Neural cell (in vitro differentiated cells): ENCODE measurements around the gene EFCAB11. TPM values are rescaled to one million over a fixed set of nuclear protein-coding genes. Genes with fewer than 3 reads are reported as not detected.

Source experiments
- H2AFZ ChIP-seq: fragments of 200-600, 300-800 bp; sonication (generic), shearing (Covaris generic); 2 replicates; pipeline ENCODE4 v1.6.0; 2014; ENCODE audit warnings: low read depth, mild to moderate bottlenecking, antibody characterized with exemption, low read length, moderate library complexity
- H3F3A ChIP-seq: fragments of 200-600 bp; shearing (Covaris generic); 2 replicates; pipeline ENCODE4 v1.6.1; 2016; ENCODE audit warnings: mild to moderate bottlenecking, moderate library complexity, mixed read lengths, antibody characterized with exemption, low read length; ENCODE audit not compliant: insufficient read depth, poor library complexity, severe bottlenecking
- H3K27ac ChIP-seq: fragments of 200-600, 300-800 bp; sonication (generic), shearing (Covaris generic); 2 replicates; pipeline ENCODE4 v1.5.1; 2014; ENCODE audit warnings: mild to moderate bottlenecking, low read length, moderate library complexity
- H3K27me3 ChIP-seq: fragments of 300-800, 200-600 bp; sonication (generic), shearing (Covaris generic); 2 replicates; pipeline ENCODE4 v1.6.0; 2014; ENCODE audit warnings: mild to moderate bottlenecking, low read depth, low read length, moderate library complexity; ENCODE audit not compliant: insufficient read depth
- H3K36me3 ChIP-seq: fragments of 300-800, 200-600 bp; sonication (generic), shearing (Covaris generic); 2 replicates; pipeline ENCODE4 v1.5.1; 2014; ENCODE audit warnings: mild to moderate bottlenecking, antibody characterized with exemption, low read length, moderate library complexity; ENCODE audit not compliant: insufficient read depth
- H3K4me2 ChIP-seq: fragments of 300-800, 200-600 bp; sonication (generic), shearing (Covaris generic); 2 replicates; pipeline ENCODE4 v1.6.0; 2014; ENCODE audit warnings: mild to moderate bottlenecking, low read length
- H3K4me3 ChIP-seq: fragments of 300-800, 200-600 bp; sonication (generic), shearing (Covaris generic); 2 replicates; pipeline ENCODE4 v1.5.1; 2014; ENCODE audit warnings: mild to moderate bottlenecking, low read length, moderate library complexity
- H3K79me2 ChIP-seq: fragments of 200-600 bp; shearing (Covaris generic); replicated peaks from 2 replicates; pipeline ENCODE4 v1.6.0; 2014; ENCODE audit warnings: mild to moderate bottlenecking, low read length, moderate library complexity; ENCODE audit not compliant: insufficient read depth
- H3K9ac ChIP-seq: fragments of 300-800, 200-600 bp; sonication (generic), shearing (Covaris generic); 2 replicates; pipeline ENCODE4 v1.6.1; 2016; ENCODE audit warnings: mild to moderate bottlenecking, low read length, mixed read lengths
- H3K9me2 ChIP-seq: fragments of 200-600 bp; shearing (Covaris generic); 2 replicates; pipeline ENCODE4 v1.6.1; 2016; ENCODE audit warnings: mild to moderate bottlenecking, low read length, mixed read lengths; ENCODE audit not compliant: insufficient read depth
- H3K9me3 ChIP-seq: fragments of 200-600, 300-800 bp; sonication (generic), shearing (Covaris generic); 2 replicates; pipeline ENCODE4 v1.6.1; 2016; ENCODE audit warnings: mild to moderate bottlenecking, mixed run types, low read length, moderate library complexity, mixed read lengths
- H4K20me1 ChIP-seq: fragments of 200-600 bp; shearing (Covaris generic); 2 replicates; pipeline ENCODE4 v1.6.1; 2016; ENCODE audit warnings: mild to moderate bottlenecking, mixed run types; ENCODE audit not compliant: insufficient read depth
- EP300 ChIP-seq: fragments of 450-650 bp; conservative IDR thresholded peaks from 2 replicates; pipeline ENCODE4 v1.6.1; 2014; ENCODE audit warnings: antibody characterized with exemption, mild to moderate bottlenecking, moderate library complexity; ENCODE audit not compliant: poor library complexity, severe bottlenecking
- EZH2 ChIP-seq: fragments of 200-600, 300-800 bp; shearing (Covaris generic), sonication (generic); IDR thresholded peaks from 2 replicates; pipeline ENCODE4 v1.6.1; 2014; ENCODE audit warnings: antibody characterized with exemption, low read length, borderline replicate concordance, mild to moderate bottlenecking; ENCODE audit not compliant: insufficient read depth, poor library complexity, severe bottlenecking
- MXI1 ChIP-seq: fragments of 450-650 bp; conservative IDR thresholded peaks from 2 replicates; pipeline ENCODE4 v1.6.1; 2014; ENCODE audit warnings: antibody characterized with exemption, mild to moderate bottlenecking; ENCODE audit not compliant: poor library complexity, severe bottlenecking
- POLR2AphosphoS5 ChIP-seq: IDR thresholded peaks from 2 replicates; pipeline ENCODE4 v1.6.1; 2012
- RAD21 ChIP-seq: fragments of 450-650 bp; conservative IDR thresholded peaks from 2 replicates; pipeline ENCODE4 v1.6.1; 2014; ENCODE audit warnings: antibody characterized with exemption, mild to moderate bottlenecking, moderate library complexity
- SMC3 ChIP-seq: fragments of 450-650 bp; conservative IDR thresholded peaks from 2 replicates; pipeline ENCODE4 v1.6.1; 2014; ENCODE audit warnings: antibody characterized with exemption, mild to moderate bottlenecking, moderate library complexity; ENCODE audit not compliant: poor library complexity
- TAF1 ChIP-seq: IDR thresholded peaks from 2 replicates; pipeline ENCODE4 v1.6.1; 2012; ENCODE audit warnings: low read depth
- polyA plus RNA-seq: library from polyadenylated mRNA; depleted of rRNA; stranded (reverse); fragments of >200 nt; gene quantifications from 2 replicates; pipeline ENCODE4 v1.2.3, GENCODE V29; 2014
- TF ChIP-seq, protein P1 (sequence below): fragments of 450-650 bp; IDR thresholded peaks from 2 replicates; pipeline ENCODE4 v1.5.1; 2014; ENCODE audit warnings: antibody characterized with exemption, mild to moderate bottlenecking, moderate library complexity; ENCODE audit not compliant: poor library complexity, severe bottlenecking
- TF ChIP-seq, protein P2 (sequence below): IDR thresholded peaks from 2 replicates; pipeline ENCODE4 v1.6.1; 2012; ENCODE audit warnings: borderline replicate concordance

The EFCAB11 gene
- polyA plus RNA-seq, 1 donor from 2014 or later, result 7.9 TPM

DNA sequence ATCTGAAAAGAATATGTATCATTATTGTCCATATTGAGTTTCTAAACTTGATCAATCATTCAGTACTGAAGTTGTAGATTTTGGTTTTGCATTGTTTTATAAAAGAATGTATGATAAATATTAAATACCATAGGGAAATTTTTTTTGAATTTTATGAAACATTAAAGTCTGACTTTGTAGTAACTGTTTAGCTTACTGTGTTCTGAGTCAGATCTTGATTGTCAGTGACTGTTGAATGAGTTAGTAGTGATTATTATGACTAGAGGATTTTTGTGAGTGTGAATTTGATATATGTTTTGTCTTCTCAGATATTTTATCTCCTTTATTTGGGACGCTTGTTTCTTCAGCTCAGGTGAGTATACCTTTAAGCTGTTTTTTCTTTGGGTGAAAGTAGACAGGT lies 11.3 kb upstream of the EFCAB11 start:
- no peaks in the 10 kb centered on the region for H3K9me2 ChIP-seq

DNA sequence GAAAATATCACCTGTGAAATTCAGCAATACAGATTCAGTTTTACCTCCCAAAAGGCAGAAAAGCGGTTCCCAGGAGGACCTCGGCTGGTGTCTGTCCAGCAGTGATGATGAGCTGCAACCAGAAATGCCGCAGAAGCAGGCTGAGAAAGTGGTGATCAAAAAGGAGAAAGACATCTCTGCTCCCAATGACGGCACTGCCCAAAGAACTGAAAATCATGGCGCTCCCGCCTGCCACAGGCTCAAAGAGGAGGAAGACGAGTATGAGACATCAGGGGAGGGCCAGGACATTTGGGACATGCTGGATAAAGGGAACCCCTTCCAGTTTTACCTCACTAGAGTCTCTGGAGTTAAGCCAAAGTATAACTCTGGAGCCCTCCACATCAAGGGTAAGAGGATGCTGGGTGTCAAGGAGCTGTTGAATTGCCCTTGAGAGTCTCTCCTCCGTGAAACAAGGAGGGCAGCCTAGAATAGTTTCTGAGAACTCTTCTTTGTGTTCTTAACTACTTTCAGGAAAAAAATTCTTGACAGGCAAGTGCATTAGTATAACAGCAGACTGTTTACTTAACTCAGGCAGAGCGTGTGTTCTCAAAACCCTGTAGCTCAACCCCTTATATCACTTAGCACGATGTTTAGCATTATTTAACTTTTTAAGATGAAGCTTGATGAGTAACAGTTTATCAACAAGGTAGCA lies 8.9 kb upstream of the EFCAB11 start:
- no peak overlapping the region for H3K4me3 ChIP-seq
- no peaks in the 10 kb centered on the region for H4K20me1 ChIP-seq
- no peaks in the 10 kb centered on the region for H3F3A ChIP-seq
- H2AFZ ChIP-seq, result no peak overlapping the region
- no peaks in the 10 kb centered on the region for H3K36me3 ChIP-seq
- peaks cover 12% of the 10 kb centered on the region for H3K79me2 ChIP-seq
- no peaks in the 10 kb centered on the region for H3K9me3 ChIP-seq
- no peak overlapping the region for H3K4me2 ChIP-seq
- TF ChIP-seq, protein P1, sequence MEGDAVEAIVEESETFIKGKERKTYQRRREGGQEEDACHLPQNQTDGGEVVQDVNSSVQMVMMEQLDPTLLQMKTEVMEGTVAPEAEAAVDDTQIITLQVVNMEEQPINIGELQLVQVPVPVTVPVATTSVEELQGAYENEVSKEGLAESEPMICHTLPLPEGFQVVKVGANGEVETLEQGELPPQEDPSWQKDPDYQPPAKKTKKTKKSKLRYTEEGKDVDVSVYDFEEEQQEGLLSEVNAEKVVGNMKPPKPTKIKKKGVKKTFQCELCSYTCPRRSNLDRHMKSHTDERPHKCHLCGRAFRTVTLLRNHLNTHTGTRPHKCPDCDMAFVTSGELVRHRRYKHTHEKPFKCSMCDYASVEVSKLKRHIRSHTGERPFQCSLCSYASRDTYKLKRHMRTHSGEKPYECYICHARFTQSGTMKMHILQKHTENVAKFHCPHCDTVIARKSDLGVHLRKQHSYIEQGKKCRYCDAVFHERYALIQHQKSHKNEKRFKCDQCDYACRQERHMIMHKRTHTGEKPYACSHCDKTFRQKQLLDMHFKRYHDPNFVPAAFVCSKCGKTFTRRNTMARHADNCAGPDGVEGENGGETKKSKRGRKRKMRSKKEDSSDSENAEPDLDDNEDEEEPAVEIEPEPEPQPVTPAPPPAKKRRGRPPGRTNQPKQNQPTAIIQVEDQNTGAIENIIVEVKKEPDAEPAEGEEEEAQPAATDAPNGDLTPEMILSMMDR, result no peak
- no peak for TF ChIP-seq TAF1
- TF ChIP-seq SMC3, result no peak
- no peak for TF ChIP-seq EP300
- TF ChIP-seq EZH2, result no peak
- no peak for TF ChIP-seq RAD21
- TF ChIP-seq MXI1, result no peak
- TF ChIP-seq POLR2AphosphoS5, result no peak
- TF ChIP-seq, protein P2, sequence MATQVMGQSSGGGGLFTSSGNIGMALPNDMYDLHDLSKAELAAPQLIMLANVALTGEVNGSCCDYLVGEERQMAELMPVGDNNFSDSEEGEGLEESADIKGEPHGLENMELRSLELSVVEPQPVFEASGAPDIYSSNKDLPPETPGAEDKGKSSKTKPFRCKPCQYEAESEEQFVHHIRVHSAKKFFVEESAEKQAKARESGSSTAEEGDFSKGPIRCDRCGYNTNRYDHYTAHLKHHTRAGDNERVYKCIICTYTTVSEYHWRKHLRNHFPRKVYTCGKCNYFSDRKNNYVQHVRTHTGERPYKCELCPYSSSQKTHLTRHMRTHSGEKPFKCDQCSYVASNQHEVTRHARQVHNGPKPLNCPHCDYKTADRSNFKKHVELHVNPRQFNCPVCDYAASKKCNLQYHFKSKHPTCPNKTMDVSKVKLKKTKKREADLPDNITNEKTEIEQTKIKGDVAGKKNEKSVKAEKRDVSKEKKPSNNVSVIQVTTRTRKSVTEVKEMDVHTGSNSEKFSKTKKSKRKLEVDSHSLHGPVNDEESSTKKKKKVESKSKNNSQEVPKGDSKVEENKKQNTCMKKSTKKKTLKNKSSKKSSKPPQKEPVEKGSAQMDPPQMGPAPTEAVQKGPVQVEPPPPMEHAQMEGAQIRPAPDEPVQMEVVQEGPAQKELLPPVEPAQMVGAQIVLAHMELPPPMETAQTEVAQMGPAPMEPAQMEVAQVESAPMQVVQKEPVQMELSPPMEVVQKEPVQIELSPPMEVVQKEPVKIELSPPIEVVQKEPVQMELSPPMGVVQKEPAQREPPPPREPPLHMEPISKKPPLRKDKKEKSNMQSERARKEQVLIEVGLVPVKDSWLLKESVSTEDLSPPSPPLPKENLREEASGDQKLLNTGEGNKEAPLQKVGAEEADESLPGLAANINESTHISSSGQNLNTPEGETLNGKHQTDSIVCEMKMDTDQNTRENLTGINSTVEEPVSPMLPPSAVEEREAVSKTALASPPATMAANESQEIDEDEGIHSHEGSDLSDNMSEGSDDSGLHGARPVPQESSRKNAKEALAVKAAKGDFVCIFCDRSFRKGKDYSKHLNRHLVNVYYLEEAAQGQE, result no peak
- H3K27ac ChIP-seq, result no peak overlapping the region
- H3K9me2 ChIP-seq, result no peaks in the 10 kb centered on the region
- no peak overlapping the region for H3K9ac ChIP-seq
- no peaks in the 10 kb centered on the region for H3K27me3 ChIP-seq

More for the DNA sequence above, 11.3 kb upstream of the EFCAB11 start:
- H3K4me3 ChIP-seq, result no peak overlapping the region
- no peak overlapping the region for H3K27ac ChIP-seq
- no peak overlapping the region for H2AFZ ChIP-seq
- peaks cover 12% of the 10 kb centered on the region for H3K79me2 ChIP-seq
- H3K4me2 ChIP-seq, result no peak overlapping the region
- no peaks in the 10 kb centered on the region for H3F3A ChIP-seq
- H3K9ac ChIP-seq, result no peak overlapping the region
- H3K27me3 ChIP-seq, result no peaks in the 10 kb centered on the region
- no peaks in the 10 kb centered on the region for H3K9me3 ChIP-seq
- no peaks in the 10 kb centered on the region for H4K20me1 ChIP-seq
- H3K36me3 ChIP-seq, result no peaks in the 10 kb centered on the region
- TF ChIP-seq RAD21 (no peak), MXI1 (no peak), TAF1 (no peak)
- TF ChIP-seq, protein P1, result no peak
